NB4 (cell line): ENCODE data around the gene ZNF559.

ENCODE experiments used
- MYC ChIP-seq: IDR thresholded peaks from 2 replicates; pipeline ENCODE4 v1.6.1; 2011; ENCODE audit warnings: low read depth, low read length
- TF ChIP-seq, protein P1 (sequence below): IDR thresholded peaks from one replicate; pipeline ENCODE4 v1.5.1; 2012; ENCODE audit warnings: low read depth, low read length

- TF ChIP-seq, protein P1, sequence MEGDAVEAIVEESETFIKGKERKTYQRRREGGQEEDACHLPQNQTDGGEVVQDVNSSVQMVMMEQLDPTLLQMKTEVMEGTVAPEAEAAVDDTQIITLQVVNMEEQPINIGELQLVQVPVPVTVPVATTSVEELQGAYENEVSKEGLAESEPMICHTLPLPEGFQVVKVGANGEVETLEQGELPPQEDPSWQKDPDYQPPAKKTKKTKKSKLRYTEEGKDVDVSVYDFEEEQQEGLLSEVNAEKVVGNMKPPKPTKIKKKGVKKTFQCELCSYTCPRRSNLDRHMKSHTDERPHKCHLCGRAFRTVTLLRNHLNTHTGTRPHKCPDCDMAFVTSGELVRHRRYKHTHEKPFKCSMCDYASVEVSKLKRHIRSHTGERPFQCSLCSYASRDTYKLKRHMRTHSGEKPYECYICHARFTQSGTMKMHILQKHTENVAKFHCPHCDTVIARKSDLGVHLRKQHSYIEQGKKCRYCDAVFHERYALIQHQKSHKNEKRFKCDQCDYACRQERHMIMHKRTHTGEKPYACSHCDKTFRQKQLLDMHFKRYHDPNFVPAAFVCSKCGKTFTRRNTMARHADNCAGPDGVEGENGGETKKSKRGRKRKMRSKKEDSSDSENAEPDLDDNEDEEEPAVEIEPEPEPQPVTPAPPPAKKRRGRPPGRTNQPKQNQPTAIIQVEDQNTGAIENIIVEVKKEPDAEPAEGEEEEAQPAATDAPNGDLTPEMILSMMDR, result no peak
- no peak for TF ChIP-seq MYC
These were observed 57.4 kb downstream of the ZNF559 start for GRCh38 chr19:9381361-9381785.
